ENCODE measurements around the gene NPFFR1. TPM values are rescaled to one million over a fixed set of nuclear protein-coding genes. Genes with fewer than 3 reads are reported as not detected.
A peak's percentile ranks its signal among the peaks of the same experiment; 100 is the strongest.

The NPFFR1 gene
- total RNA-seq, 1 donor from 2014 or later: not detected

DNA sequence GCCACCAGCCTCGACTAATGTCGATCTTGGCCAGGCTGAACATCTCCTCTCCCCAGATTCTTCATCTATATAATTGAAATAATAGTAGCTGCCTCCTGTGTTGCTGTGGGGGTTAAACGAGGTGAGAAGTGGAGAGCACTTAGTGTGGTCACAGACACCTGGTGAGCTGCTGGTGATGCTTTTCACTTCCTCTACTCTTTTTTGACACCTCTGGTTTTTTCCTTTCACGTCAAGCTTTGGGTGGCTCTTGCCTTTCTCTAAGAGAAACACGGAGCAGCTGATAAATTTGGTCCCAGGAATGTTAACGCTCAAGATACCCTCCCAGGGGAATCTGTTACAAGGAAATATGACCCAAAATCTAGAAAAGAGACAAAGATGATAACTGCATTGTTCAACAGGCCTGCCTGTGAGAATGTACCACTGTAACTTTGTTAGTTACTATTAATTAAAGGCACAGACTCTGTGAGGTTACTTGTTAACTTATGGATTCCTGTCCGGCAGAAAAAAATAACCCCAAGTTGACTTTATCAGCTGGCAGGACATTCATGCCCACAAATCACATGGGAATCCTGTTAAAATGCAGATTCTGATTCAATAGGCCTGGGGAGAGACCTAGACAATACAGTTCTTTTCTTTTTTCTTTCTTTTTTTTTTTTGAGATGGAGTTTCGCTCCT is 9.5 kb upstream of the NPFFR1 start:
- H3K27me3 Mint-ChIP-seq: no peaks in the 10 kb centered on the region
- H3K36me3 Mint-ChIP-seq (ENCODE audit: low read depth): no peaks in the 10 kb centered on the region
- POLR2A ChIA-PET: interaction anchor here (0.6 kb wide), 1 partner anchor 24 kb away, joined by 3 read pairs; no protein-coding TSS in a partner anchor
- DNase-seq (no peak), ATAC-seq (ENCODE audit: low read depth) (peak; percentile 87)
- H3K27ac Mint-ChIP-seq: peak overlapping the region; percentile 32
- H3K4me1 Mint-ChIP-seq: peaks cover 11% of the 10 kb centered on the region
- H3K9me3 Mint-ChIP-seq: no peaks in the 10 kb centered on the region
- CTCF ChIA-PET: interaction anchor here (1.0 to 1.5 kb wide), 5 partner anchors 10 to 72 kb away, joined by 3 read pairs; no protein-coding TSS in a partner anchor
- TF ChIP-seq CTCF (IDR thresholded peaks at IDR 0.05): no peak
- intact Hi-C loops (cut with micrococcal nuclease): loop anchor here (1.0 kb wide), 1 partner anchor 38 kb away; no protein-coding TSS in a partner anchor
- H3K4me3 Mint-ChIP-seq: no peak overlapping the region

- Mint-ChIP-seq H3K27me3 (peaks cover 3% of the 10 kb centered on the region), H3K4me1 (peaks cover 11% of the 10 kb centered on the region), H3K36me3 (ENCODE audit: low read depth) (no peaks in the 10 kb centered on the region), H3K4me3 (no peak overlapping the region), H3K27ac (no peak overlapping the region), H3K9me3 (no peaks in the 10 kb centered on the region)
- ATAC-seq (ENCODE audit: low read depth) (no peak), DNase-seq (no peak)
- intact Hi-C loops (cut with micrococcal nuclease): no loop called here
- POLR2A ChIA-PET: interaction anchor here (0.6 kb wide), 1 partner anchor 1368 kb away, joined by 3 read pairs; no protein-coding TSS in a partner anchor
- CTCF ChIA-PET: interaction anchor here (1.4 kb wide), 1 partner anchor 11 kb away, joined by 3 read pairs; no protein-coding TSS in a partner anchor
- TF ChIP-seq CTCF (IDR thresholded peaks at IDR 0.05): no peak
These were observed 8.2 kb upstream of the NPFFR1 start for GRCh38 chr10:70292004-70292403.

- ChIA-PET POLR2A (no interaction called here), CTCF (no interaction called here)
- no peak overlapping the region for H3K4me3 Mint-ChIP-seq
- H3K4me1 Mint-ChIP-seq: peaks cover 11% of the 10 kb centered on the region
- no peak for TF ChIP-seq CTCF (IDR thresholded peaks at IDR 0.05)
- H3K9me3 Mint-ChIP-seq: peaks cover under 1% of the 10 kb centered on the region
- intact Hi-C loops (cut with micrococcal nuclease): no loop called here
- DNase-seq (no peak), ATAC-seq (ENCODE audit: low read depth) (no peak)
- H3K27me3 Mint-ChIP-seq: peaks cover 19% of the 10 kb centered on the region
- H3K27ac Mint-ChIP-seq: no peak overlapping the region
- no peaks in the 10 kb centered on the region for H3K36me3 Mint-ChIP-seq (ENCODE audit: low read depth)
These were observed 5.9 kb upstream of the NPFFR1 start for GRCh38 chr10:70289739-70290138.

GRCh38 chr10:70286616-70287015 is 2.8 kb upstream of the NPFFR1 start:
- Mint-ChIP-seq H3K9me3 (peaks cover 5% of the 10 kb centered on the region), H3K4me3 (no peak overlapping the region), H3K36me3 (ENCODE audit: low read depth) (no peaks in the 10 kb centered on the region), H3K27me3 (peaks cover 43% of the 10 kb centered on the region), H3K27ac (no peak overlapping the region), H3K4me1 (no peaks in the 10 kb centered on the region)
- ATAC-seq (ENCODE audit: low read depth): no peak
- ChIA-PET POLR2A (no interaction called here), CTCF (no interaction called here)
- no peak for TF ChIP-seq CTCF (IDR thresholded peaks at IDR 0.05)
- DNase-seq: no peak
- intact Hi-C loops (cut with micrococcal nuclease): no loop called here

GRCh38 chr10:70285476-70285831 is 1.6 kb upstream of the NPFFR1 start:
- no peak for TF ChIP-seq CTCF (IDR thresholded peaks at IDR 0.05)
- no peak for DNase-seq
- H3K4me3 Mint-ChIP-seq: no peak overlapping the region
- intact Hi-C loops (cut with micrococcal nuclease): no loop called here
- no peak for ATAC-seq (ENCODE audit: low read depth)
- peaks cover 5% of the 10 kb centered on the region for H3K9me3 Mint-ChIP-seq
- no peaks in the 10 kb centered on the region for H3K4me1 Mint-ChIP-seq
- ChIA-PET POLR2A (no interaction called here), CTCF (no interaction called here)
- H3K36me3 Mint-ChIP-seq (ENCODE audit: low read depth): no peaks in the 10 kb centered on the region
- H3K27ac Mint-ChIP-seq: no peak overlapping the region
- H3K27me3 Mint-ChIP-seq: peaks cover 46% of the 10 kb centered on the region
